Common myeloid progenitor, CD34-positive (primary cell): Measurements from ENCODE around the gene DPY19L3.
"Not testable (repeated sequence)": the region's sequence is repeated elsewhere in the genome, so short reads cannot be mapped to it uniquely, and the experiment has no call there.

Source experiments
- CTCF ChIA-PET: fragments of 350-600 bp; sonication (Branson Sonifier 250); formaldehyde crosslinking; loops from one replicate; lab custom pipeline; 2021; ENCODE audit warnings: antibody characterized with exemption; lab: Charles Lee
- POLR2A ChIA-PET: fragments of 350-600 bp; sonication (Branson Sonifier 250); formaldehyde crosslinking; loops from one replicate; lab custom pipeline; 2021; ENCODE audit warnings: antibody characterized with exemption; lab: Charles Lee
- DNase-seq, 3 donors: peaks; one replicate each; pipeline versions ENCODE4 v3.0.0 to v3.0.0-alpha.2; 2013
- H3K27ac ChIP-seq, 2 experiments: 1 replicate in 1 of 2; 2 replicates in 1 of 2; pipeline ENCODE4 v1.7.0; 2013; ENCODE audit warnings: inconsistent platforms in 2 of 2, low read length in 2 of 2, mild to moderate bottlenecking in 2 of 2, low read depth in 1 of 2, moderate library complexity in 1 of 2; ENCODE audit not compliant: severe bottlenecking in 2 of 2, insufficient read depth in 1 of 2, poor library complexity in 1 of 2
- H3K27me3 ChIP-seq, 5 experiments: replicated peaks in 2 of 5; 1 replicate in 3 of 5; 2 replicates in 2 of 5; pipeline versions ENCODE4 v1.6.1 to v1.7.0; 2013; ENCODE audit warnings: low read length in 4 of 5, mild to moderate bottlenecking in 2 of 5, moderate library complexity in 2 of 5, inconsistent platforms in 1 of 5; ENCODE audit not compliant: insufficient read depth in 5 of 5, control insufficient read depth in 4 of 5
- H3K36me3 ChIP-seq, 4 experiments: 1 replicate in 2 of 4; 2 replicates in 2 of 4; pipeline versions ENCODE4 v1.6.1 to v1.7.0; 2013; ENCODE audit warnings: low read length in 3 of 4, control low read depth in 1 of 4, mild to moderate bottlenecking in 1 of 4; ENCODE audit not compliant: control insufficient read depth in 4 of 4, insufficient read depth in 4 of 4
- H3K4me1 ChIP-seq, 4 experiments: 1 replicate in 3 of 4; 2 replicates in 1 of 4; pipeline versions ENCODE4 v1.6.1 to v1.7.1; 2013; ENCODE audit warnings: low read length in 3 of 4, mild to moderate bottlenecking in 3 of 4, control low read depth in 1 of 4, inconsistent platforms in 1 of 4, moderate library complexity in 1 of 4; ENCODE audit not compliant: control insufficient read depth in 4 of 4, insufficient read depth in 4 of 4; ENCODE audit errors: control extremely low read depth in 1 of 4
- H3K4me3 ChIP-seq, 7 experiments: 1 replicate in 4 of 7; 2 replicates in 3 of 7; pipeline versions ENCODE4 v1.5.1 to v1.7.0; 2013; ENCODE audit warnings: mild to moderate bottlenecking in 7 of 7, low read length in 6 of 7, moderate library complexity in 6 of 7, inconsistent platforms in 2 of 7, low read depth in 2 of 7, control low read depth in 1 of 7; ENCODE audit not compliant: insufficient read depth in 4 of 7, control insufficient read depth in 1 of 7; ENCODE audit errors: extremely low read depth in 1 of 7
- H3K9me3 ChIP-seq, 5 experiments: 1 replicate in 4 of 5; 2 replicates in 1 of 5; pipeline versions ENCODE4 v1.6.1 to v1.7.1; 2013; ENCODE audit warnings: low read length in 4 of 5, mild to moderate bottlenecking in 2 of 5, inconsistent platforms in 1 of 5, low read depth in 1 of 5, moderate library complexity in 1 of 5; ENCODE audit not compliant: control insufficient read depth in 4 of 5, insufficient read depth in 2 of 5; ENCODE audit errors: control extremely low read depth in 1 of 5
- WGBS: methylation state at CpG from one replicate; pipeline ENCODE4 v1.1.5; 2013; ENCODE audit not compliant: insufficient coverage; 5-methylcytosine and 5-hydroxymethylcytosine counted together

DPY19L3 gene

DNA sequence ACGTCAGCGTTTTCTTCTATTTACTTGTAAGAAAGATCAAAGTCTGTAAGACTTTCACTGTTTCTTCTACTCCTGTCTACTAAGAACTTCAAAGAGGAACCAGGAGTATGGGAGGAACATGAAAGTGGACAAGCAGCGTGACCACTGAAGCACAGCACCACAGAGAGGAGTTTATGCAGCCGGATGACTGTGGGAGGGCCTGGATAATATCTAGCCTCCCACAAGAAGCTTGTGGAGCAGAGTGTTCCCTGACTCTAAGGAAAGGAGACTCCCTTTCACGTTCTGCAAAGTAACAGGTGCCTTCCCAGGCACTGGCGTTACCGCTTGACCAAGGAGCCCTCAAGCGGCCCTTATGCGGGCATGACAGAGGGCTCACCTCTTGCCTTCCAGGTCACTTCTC lies 91.8 kb downstream of the DPY19L3 start:
- CTCF ChIA-PET = no interaction called here
- POLR2A ChIA-PET = no interaction called here

DNA sequence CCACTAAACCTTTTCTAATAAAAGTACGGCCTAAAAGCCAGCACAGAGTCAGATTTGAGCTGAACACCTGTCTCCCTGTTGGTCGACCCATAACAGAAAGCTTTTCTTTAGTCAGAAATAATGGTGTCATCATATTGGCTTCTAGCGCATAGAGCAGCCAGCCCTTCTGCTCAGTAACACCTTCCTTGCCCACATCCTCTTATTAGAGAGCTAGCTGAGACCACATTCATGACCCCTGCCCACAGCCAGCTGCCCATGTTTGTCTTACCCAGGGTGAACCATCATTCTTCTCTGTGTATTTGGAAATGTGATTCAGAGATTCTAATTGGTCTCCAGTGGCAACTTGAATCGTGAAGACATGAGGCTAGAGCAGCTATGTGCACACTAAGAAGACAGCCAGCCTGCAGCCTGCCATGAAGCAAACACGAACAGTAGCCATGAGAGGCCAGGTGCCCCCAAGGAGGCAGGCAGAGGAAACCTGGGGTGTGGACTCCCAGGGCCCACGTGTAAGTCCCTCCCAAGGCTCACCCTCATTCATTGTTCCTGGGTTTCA lies 93.2 kb downstream of the DPY19L3 start:
- CTCF ChIA-PET = no interaction called here
- no peaks in the 10 kb centered on the region for H3K9me3 ChIP-seq
- no peak overlapping the region for H3K4me3 ChIP-seq
- H3K36me3 ChIP-seq = no peaks in the 10 kb centered on the region
- 96% methylated on average over 5 of the region's 6 CpGs for WGBS
- POLR2A ChIA-PET = no interaction called here
- no peaks in the 10 kb centered on the region for H3K4me1 ChIP-seq
- H3K27me3 ChIP-seq = peaks cover 0 to 3% (median 0%) of the 10 kb centered on the region in 5 experiments
- H3K27ac ChIP-seq = no peak overlapping the region
- DNase-seq = peak in 2 of 3 donors; percentile 1 to 15

More for the DNA sequence above, 91.8 kb downstream of the DPY19L3 start:
- Histone ChIP-seq H3K36me3 (no peaks in the 10 kb centered on the region), H3K27me3 (peaks cover 0 to 3% (median 0%) of the 10 kb centered on the region in 5 experiments), H3K4me3 (no peak overlapping the region), H3K4me1 (no peaks in the 10 kb centered on the region), H3K27ac (no peak overlapping the region), H3K9me3 (no peaks in the 10 kb centered on the region)
- DNase-seq = no peak
- 97% methylated on average over 8 of the region's 9 CpGs for WGBS

DNA sequence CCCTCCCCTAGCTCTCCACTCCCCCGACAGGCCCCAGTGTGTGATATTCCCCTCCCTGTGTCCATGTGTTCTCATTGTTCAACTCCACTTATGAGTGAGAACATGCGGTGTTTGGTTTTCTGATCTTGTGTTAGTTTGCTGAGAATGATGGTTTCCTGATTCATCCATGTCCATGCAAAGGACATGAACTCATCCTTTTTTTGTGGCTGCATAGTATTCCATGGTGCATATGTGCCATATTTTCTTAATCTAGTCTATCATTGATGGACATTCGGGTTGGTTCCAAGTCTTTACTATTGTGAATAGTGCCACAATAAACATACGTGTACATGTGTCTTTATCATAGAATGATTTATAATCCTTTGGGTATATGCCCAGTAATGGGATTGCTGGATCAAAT lies 106.9 kb downstream of the DPY19L3 start:
- 100% methylated on average over 1 of the region's 4 CpGs for WGBS
- H3K4me1 ChIP-seq, H3K36me3 ChIP-seq, H3K9me3 ChIP-seq, CTCF ChIA-PET, H3K27me3 ChIP-seq, H3K4me3 ChIP-seq, H3K27ac ChIP-seq, POLR2A ChIA-PET, DNase-seq: not testable (repeated sequence)

DNA sequence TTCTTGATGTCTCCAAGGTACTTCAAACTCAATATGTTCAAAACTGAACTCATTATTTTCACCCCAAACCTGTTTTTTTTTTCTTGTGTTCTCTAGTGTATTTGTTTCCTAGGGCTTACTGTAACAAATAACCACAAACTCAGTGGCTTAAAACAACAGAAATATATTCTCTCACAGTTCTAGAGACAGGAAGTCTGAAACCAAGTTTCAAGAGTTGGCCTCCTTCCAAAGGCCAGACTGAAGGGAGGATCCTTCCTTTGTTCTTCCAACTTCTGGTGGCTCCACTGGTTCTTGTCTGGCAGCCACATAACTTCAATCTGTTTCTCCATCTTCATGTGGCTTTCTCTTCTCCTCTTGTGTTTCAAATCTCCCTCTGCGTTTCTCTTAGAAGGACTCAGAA lies 113.5 kb downstream of the DPY19L3 start:
- H3K27ac ChIP-seq = no peak overlapping the region
- no peak overlapping the region for H3K4me3 ChIP-seq
- 0% methylated on average over 1 of the region's 1 CpG for WGBS
- H3K36me3 ChIP-seq = no peaks in the 10 kb centered on the region
- no peaks in the 10 kb centered on the region for H3K9me3 ChIP-seq
- CTCF ChIA-PET = interaction anchor here (1.1 kb wide), 1 partner anchor 9 kb away, joined by 4 read pairs; no protein-coding TSS in a partner anchor
- DNase-seq = peak in 2 of 3 donors; percentile 6 to 24
- POLR2A ChIA-PET = no interaction called here
- peaks cover 0 to 11% (median 3%) of the 10 kb centered on the region in 4 experiments for H3K4me1 ChIP-seq
- no peaks in the 10 kb centered on the region for H3K27me3 ChIP-seq

DNA sequence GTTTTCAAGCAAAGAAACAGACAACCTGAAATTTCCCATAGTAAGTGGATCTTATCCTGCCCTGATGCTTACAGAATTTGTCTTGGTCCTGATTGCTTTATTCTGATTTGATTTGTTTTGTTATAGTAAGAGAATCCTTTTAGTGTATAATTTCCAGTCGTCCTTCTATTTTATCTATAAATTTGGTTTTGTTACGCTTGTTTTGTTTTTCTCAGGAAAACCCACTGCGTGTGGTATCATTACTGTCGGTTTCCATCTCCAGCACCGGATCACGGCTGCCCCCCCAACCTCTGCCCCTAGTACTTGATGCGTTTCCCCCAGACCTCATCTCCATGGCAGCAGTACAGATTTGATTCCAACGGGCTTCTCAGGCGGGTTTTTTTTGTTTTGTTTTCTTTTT lies 117.4 kb downstream of the DPY19L3 start:
- Histone ChIP-seq H3K4me1 (peaks cover 0 to 11% (median 3%) of the 10 kb centered on the region in 4 experiments), H3K27ac (no peak overlapping the region), H3K4me3 (no peak overlapping the region), H3K27me3 (no peaks in the 10 kb centered on the region), H3K36me3 (no peaks in the 10 kb centered on the region), H3K9me3 (peaks cover 0 to 5% (median 0%) of the 10 kb centered on the region in 5 experiments)
- no peak for DNase-seq
- 88% methylated on average over 8 of the region's 9 CpGs for WGBS
- CTCF ChIA-PET = no interaction called here
- POLR2A ChIA-PET = no interaction called here

DNA sequence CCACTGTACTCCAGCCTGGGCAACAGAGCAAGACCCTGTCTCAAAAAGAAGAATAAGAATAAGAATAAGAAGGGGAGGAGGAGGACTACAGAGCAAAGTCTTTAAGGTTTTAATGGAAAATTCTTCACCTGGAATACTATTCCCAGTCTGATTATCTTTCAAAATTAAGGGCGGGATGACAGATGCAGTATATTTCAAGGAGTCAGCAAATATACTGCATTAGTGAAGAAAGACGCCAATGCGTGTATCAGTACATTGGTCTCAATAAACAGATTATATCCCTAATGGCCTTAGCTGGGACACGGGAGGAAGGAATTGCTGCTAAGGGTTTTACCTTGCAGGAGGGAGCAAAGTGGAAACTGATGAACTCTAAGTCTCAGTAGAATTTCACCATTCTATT lies 121.3 kb downstream of the DPY19L3 start:
- no peak overlapping the region for H3K27ac ChIP-seq
- no peaks in the 10 kb centered on the region for H3K27me3 ChIP-seq
- H3K36me3 ChIP-seq = no peaks in the 10 kb centered on the region
- DNase-seq = no peak
- WGBS = 95% methylated on average over 4 of the region's 4 CpGs
- no peaks in the 10 kb centered on the region for H3K4me1 ChIP-seq
- ChIA-PET CTCF (no interaction called here), POLR2A (no interaction called here)
- H3K4me3 ChIP-seq = no peak overlapping the region
- peaks cover 0 to 18% (median 8%) of the 10 kb centered on the region in 5 experiments for H3K9me3 ChIP-seq

DNA sequence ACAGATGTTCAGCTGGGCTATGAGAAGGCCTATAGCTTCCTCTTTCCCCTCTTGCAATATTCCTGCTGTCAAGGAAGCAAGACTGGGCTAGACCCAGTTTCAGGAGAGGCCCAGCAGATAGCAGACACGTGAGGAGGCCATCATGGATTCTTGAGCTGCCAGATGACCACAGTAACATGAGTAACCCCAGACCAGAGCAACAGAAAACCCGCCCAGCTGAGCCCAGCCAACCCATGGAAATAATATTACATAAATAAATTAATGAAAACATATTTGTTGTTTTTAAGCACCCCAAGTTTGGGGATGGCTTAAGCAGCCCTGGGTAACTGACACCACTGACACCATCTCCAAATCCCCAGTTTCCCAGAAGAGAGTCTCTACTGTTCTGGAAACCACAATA lies 125.2 kb downstream of the DPY19L3 start:
- no peaks in the 10 kb centered on the region for H3K36me3 ChIP-seq
- H3K4me3 ChIP-seq = no peak overlapping the region
- ChIA-PET POLR2A (no interaction called here), CTCF (no interaction called here)
- peaks cover 0 to 3% (median 0%) of the 10 kb centered on the region in 4 experiments for H3K4me1 ChIP-seq
- H3K27ac ChIP-seq = no peak overlapping the region
- no peak for DNase-seq
- no peaks in the 10 kb centered on the region for H3K27me3 ChIP-seq
- WGBS = 33% methylated on average over 1 of the region's 2 CpGs
- H3K9me3 ChIP-seq = peaks cover 0 to 23% (median 8%) of the 10 kb centered on the region in 5 experiments
